H1 (cell line): ENCODE data around the gene PCBP4. TPM values are rescaled to one million over a fixed set of nuclear protein-coding genes. Genes with fewer than 3 reads are reported as not detected.

Experiments
- EP300 ChIP-seq, 2 experiments: IDR thresholded peaks; 1 replicate in 1 of 2; 2 replicates in 1 of 2; pipeline ENCODE4 v1.6.1; 2011 to 2012; ENCODE audit warnings: low read depth in 2 of 2, low read length in 2 of 2, mild to moderate bottlenecking in 2 of 2, borderline replicate concordance in 1 of 2, inconsistent platforms in 1 of 2, moderate library complexity in 1 of 2
- FOSL1 ChIP-seq: IDR thresholded peaks from 2 replicates; pipeline ENCODE4 v1.6.1; 2011; ENCODE audit warnings: mild to moderate bottlenecking, low read depth, low read length, moderate library complexity; ENCODE audit not compliant: insufficient read depth
- NRF1 ChIP-seq: IDR thresholded peaks from 2 replicates; pipeline ENCODE4 v1.6.1; 2011; ENCODE audit warnings: mild to moderate bottlenecking, low read depth, low read length, improper control_type of control experiment
- POLR2A ChIP-seq, 2 experiments: IDR thresholded peaks; 1 replicate in 1 of 2; 2 replicates in 1 of 2; pipeline ENCODE4 v1.6.1; 2011; ENCODE audit warnings: low read depth in 2 of 2, low read length in 2 of 2, mild to moderate bottlenecking in 2 of 2; ENCODE audit errors: control extremely low read depth in 1 of 2
- SRF ChIP-seq: IDR thresholded peaks from 2 replicates; pipeline ENCODE4 v1.6.1; 2011; ENCODE audit warnings: mild to moderate bottlenecking, low read depth, low read length, moderate library complexity
- TCF12 ChIP-seq: IDR thresholded peaks from 2 replicates; pipeline ENCODE4 v1.6.1; 2011; ENCODE audit warnings: low read depth, mild to moderate bottlenecking, low read length
- polyA plus RNA-seq, 7 experiments: library from polyadenylated mRNA; depleted of rRNA in 3 of 7; stranded (reverse) in 5 of 7; unstranded in 2 of 7; fragments of >200 nt in 5 of 7; fragments of 200-250 nt in 2 of 7; gene quantifications; 1 replicate in 5 of 7; 2 replicates in 1 of 7; 4 replicates in 1 of 7; pipeline versions ENCODE4 v1.2.1 to v1.2.3, GENCODE V29; 2011 to 2013; ENCODE audit warnings: missing spikeins in 2 of 7, mixed read lengths in 2 of 7
- total RNA-seq: library from RNA; stranded (reverse); fragmentation: NEBNext Ultra II Directional; extraction: Animal tissue kit (Norgen Biotek cat#: 25700); gene quantifications from 2 replicates; pipeline ENCODE4 v1.2.1, GENCODE V29; 2021

Gene PCBP4
- total and polyA plus RNA-seq, 2 of the 8 experiments (the other 6 are each of a cell fraction or from before 2014, with no cell fraction given) = 16.4 to 34.1 TPM

- TF ChIP-seq SRF (no peak), NRF1 (no peak), EP300 (IDR thresholded peaks at IDR 0.05; ENCODE audit: borderline replicate concordance in 1 of 2, low read depth in 2 of 2, low read length in 2 of 2) (no peak), TCF12 (no peak), POLR2A (IDR thresholded peaks at IDR 0.05; ENCODE audit: control extremely low read depth in 1 of 2, low read depth in 2 of 2, low read length in 2 of 2) (no peak), FOSL1 (no peak)
These were observed 37.7 kb upstream of the PCBP4 start (continued) for GRCh38 chr3:52004906-52005395.
